Ishikawa (cell line): ENCODE results near the gene LHFPL2.

ENCODE experiments used
- CEBPB ChIP-seq: IDR thresholded peaks from 2 replicates; pipeline ENCODE4 v1.6.1; 2012
- CREB1 ChIP-seq: IDR thresholded peaks from 2 replicates; pipeline ENCODE4 v1.6.1; 2012; ENCODE audit warnings: low read depth
- EP300 ChIP-seq: IDR thresholded peaks from 2 replicates; pipeline ENCODE4 v1.6.1; 2012; ENCODE audit warnings: borderline replicate concordance
- FOXM1 ChIP-seq: IDR thresholded peaks from 2 replicates; pipeline ENCODE4 v1.6.1; 2012; ENCODE audit warnings: low read depth, borderline replicate concordance
- NFIC ChIP-seq: IDR thresholded peaks from 2 replicates; pipeline ENCODE4 v1.6.1; 2012
- RAD21 ChIP-seq: IDR thresholded peaks from 2 replicates; pipeline ENCODE4 v1.6.1; 2012; ENCODE audit warnings: low read depth
- REST ChIP-seq: IDR thresholded peaks from 2 replicates; pipeline ENCODE4 v1.6.1; 2012; ENCODE audit warnings: low read depth, mild to moderate bottlenecking
- TAF1 ChIP-seq: IDR thresholded peaks from 2 replicates; pipeline ENCODE4 v1.6.1; 2012; ENCODE audit warnings: low read depth, mild to moderate bottlenecking
- TEAD4 ChIP-seq: IDR thresholded peaks from 2 replicates; pipeline ENCODE4 v1.6.1; 2012
- USF1 ChIP-seq: IDR thresholded peaks from 2 replicates; pipeline ENCODE4 v1.6.1; 2012
- YY1 ChIP-seq: IDR thresholded peaks from 2 replicates; pipeline ENCODE4 v1.6.1; 2012; ENCODE audit warnings: low read depth
- ZBTB7A ChIP-seq: IDR thresholded peaks from 2 replicates; pipeline ENCODE4 v1.6.1; 2012; ENCODE audit warnings: low read depth
- TF ChIP-seq, protein P1 (sequence below): IDR thresholded peaks from 2 replicates; pipeline ENCODE4 v1.6.1; 2012

GRCh38 chr5:78560000-78560855, 88.3 kb downstream of the LHFPL2 start:
- no peak for TF ChIP-seq FOXM1
- no peak for TF ChIP-seq TAF1
- TF ChIP-seq, protein P1, sequence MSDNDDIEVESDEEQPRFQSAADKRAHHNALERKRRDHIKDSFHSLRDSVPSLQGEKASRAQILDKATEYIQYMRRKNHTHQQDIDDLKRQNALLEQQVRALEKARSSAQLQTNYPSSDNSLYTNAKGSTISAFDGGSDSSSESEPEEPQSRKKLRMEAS, result no peak
- TF ChIP-seq CREB1, result no peak
- no peak for TF ChIP-seq ZBTB7A
- TF ChIP-seq TEAD4, result no peak
- TF ChIP-seq REST, result no peak
- no peak for TF ChIP-seq EP300
- TF ChIP-seq NFIC, result no peak
- TF ChIP-seq USF1, result no peak
- TF ChIP-seq RAD21, result no peak
- no peak for TF ChIP-seq CEBPB
- TF ChIP-seq YY1, result no peak
